DOHH2 (cell line): Measurements from ENCODE around the gene XRCC1.

Source experiments
- EZH2phosphoT487 ChIP-seq: fragments of 200-600 bp; sonication (generic); IDR thresholded peaks from 2 replicates; pipeline ENCODE4 v1.6.1; 2017; ENCODE audit warnings: borderline replicate concordance, mild to moderate bottlenecking, antibody characterized with exemption, low read length, moderate library complexity, mixed read lengths
- TF ChIP-seq, protein P1 (sequence below): fragments of 200-600 bp; sonication (generic); IDR thresholded peaks from one replicate; pipeline ENCODE4 v1.5.1; 2014; ENCODE audit warnings: antibody characterized with exemption, mild to moderate bottlenecking, low read depth, low read length; ENCODE audit not compliant: poor library complexity, severe bottlenecking

DNA sequence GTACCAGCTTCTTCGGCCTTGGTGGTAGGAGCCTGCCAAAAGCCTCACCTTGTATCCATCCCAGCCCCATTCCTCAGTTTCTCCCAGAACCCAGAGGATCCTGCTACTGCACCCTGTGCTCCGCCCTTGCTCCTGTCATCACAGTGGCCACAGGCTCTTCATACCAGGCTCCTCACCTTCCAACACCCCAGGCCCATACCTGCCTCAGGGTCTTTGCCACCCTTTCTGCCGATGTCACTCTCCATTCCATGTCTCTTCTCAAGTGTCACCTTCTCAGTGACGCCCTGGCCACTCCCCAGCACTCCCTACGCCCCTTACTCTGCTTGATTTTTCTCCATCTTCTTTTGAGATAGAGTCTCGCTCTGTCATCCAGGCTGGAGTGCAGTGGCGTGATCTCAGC is 34.5 kb upstream of the XRCC1 start:
- TF ChIP-seq, protein P1, sequence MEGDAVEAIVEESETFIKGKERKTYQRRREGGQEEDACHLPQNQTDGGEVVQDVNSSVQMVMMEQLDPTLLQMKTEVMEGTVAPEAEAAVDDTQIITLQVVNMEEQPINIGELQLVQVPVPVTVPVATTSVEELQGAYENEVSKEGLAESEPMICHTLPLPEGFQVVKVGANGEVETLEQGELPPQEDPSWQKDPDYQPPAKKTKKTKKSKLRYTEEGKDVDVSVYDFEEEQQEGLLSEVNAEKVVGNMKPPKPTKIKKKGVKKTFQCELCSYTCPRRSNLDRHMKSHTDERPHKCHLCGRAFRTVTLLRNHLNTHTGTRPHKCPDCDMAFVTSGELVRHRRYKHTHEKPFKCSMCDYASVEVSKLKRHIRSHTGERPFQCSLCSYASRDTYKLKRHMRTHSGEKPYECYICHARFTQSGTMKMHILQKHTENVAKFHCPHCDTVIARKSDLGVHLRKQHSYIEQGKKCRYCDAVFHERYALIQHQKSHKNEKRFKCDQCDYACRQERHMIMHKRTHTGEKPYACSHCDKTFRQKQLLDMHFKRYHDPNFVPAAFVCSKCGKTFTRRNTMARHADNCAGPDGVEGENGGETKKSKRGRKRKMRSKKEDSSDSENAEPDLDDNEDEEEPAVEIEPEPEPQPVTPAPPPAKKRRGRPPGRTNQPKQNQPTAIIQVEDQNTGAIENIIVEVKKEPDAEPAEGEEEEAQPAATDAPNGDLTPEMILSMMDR, result no peak
- no peak for TF ChIP-seq EZH2phosphoT487
